ENCODE data around the gene SPRR5.

SPRR5 gene

GRCh38 chr1:152926091-152926490 lies 20.9 kb upstream of the SPRR5 start:
- no peak overlapping the region for H3K27ac ChIP-seq
- no peak for TF ChIP-seq ZFX (IDR thresholded peaks at IDR 0.05)
- TF ChIP-seq, protein P1, sequence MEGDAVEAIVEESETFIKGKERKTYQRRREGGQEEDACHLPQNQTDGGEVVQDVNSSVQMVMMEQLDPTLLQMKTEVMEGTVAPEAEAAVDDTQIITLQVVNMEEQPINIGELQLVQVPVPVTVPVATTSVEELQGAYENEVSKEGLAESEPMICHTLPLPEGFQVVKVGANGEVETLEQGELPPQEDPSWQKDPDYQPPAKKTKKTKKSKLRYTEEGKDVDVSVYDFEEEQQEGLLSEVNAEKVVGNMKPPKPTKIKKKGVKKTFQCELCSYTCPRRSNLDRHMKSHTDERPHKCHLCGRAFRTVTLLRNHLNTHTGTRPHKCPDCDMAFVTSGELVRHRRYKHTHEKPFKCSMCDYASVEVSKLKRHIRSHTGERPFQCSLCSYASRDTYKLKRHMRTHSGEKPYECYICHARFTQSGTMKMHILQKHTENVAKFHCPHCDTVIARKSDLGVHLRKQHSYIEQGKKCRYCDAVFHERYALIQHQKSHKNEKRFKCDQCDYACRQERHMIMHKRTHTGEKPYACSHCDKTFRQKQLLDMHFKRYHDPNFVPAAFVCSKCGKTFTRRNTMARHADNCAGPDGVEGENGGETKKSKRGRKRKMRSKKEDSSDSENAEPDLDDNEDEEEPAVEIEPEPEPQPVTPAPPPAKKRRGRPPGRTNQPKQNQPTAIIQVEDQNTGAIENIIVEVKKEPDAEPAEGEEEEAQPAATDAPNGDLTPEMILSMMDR (conservative IDR thresholded peaks at IDR 0.05), result peak; percentile 58

DNA sequence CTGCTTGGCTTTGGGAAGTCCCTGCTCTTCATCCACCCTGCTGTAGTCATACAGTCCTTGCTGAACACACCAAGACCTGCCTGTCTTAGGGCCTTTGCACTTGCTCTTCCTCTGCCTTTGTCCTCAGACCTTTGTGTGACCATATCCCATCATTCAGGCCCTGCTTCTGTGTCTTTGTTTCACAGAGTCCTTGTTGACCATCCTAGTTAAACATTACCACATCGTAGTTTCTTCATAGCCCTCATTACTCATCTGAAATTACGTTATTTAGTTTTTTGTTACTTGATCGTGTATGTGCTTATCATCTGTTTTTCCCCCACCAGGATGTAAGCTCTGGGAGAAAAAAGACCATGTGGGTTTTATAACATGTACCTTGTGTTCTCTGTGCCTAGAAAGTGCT lies 18.3 kb upstream of the SPRR5 start:
- TF ChIP-seq ZFX (IDR thresholded peaks at IDR 0.05), result no peak
- TF ChIP-seq, protein P1 (conservative IDR thresholded peaks at IDR 0.05), result no peak
- no peak overlapping the region for H3K27ac ChIP-seq

DNA sequence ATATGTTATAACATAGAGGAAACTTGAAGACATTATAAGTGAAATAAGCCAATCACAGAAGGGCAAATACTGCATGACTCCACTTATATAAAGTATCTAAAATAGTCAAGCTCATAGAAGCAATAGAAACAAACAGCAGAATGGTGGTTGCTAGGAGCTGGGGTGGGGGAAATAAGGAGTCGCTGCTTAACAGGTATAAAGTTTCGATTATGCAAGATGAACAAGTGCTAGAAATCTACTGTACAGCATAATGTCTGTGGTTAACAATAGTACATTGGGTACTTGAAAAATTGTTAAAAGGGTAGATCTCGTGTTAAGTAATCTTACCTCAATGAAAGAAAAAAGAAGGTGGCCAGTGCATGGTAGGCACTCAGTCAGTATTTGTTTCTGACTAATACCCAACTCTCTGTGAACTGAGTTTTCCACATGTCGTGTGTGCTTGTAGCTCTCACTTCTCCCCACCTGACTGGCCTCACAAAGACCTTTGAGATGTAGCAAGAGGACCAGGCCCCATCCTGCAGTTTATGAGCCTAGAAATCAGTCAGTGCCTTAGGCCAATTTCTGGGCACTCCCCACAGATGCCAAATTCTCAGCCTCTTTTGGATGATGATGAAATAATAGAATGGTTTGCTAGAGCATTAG lies 14.7 kb upstream of the SPRR5 start:
- no peak for TF ChIP-seq ZFX (IDR thresholded peaks at IDR 0.05)
- TF ChIP-seq, protein P1 (conservative IDR thresholded peaks at IDR 0.05), result no peak
- no peak overlapping the region for H3K27ac ChIP-seq

DNA sequence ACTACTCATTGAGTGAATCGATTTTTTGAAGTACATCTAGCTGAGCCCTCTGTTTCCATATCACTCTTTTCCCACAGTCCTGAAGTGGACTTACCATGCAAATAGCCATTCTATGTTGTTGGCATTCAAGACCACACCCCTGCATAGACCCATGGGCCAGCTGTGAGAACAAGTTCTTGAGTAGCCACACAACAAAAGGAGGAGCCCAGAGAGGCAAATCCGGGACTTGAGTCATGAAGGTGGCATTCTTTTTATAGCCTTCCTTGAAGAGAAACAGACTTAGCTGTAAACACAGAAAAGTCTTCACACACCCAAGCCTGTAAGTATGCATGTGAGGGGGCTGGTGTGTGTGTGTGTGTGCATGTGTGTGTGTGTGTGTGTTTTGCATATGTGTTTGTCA lies 13.8 kb upstream of the SPRR5 start:
- no peak for TF ChIP-seq ZFX (IDR thresholded peaks at IDR 0.05)
- TF ChIP-seq, protein P1 (conservative IDR thresholded peaks at IDR 0.05), result no peak
- no peak overlapping the region for H3K27ac ChIP-seq

DNA sequence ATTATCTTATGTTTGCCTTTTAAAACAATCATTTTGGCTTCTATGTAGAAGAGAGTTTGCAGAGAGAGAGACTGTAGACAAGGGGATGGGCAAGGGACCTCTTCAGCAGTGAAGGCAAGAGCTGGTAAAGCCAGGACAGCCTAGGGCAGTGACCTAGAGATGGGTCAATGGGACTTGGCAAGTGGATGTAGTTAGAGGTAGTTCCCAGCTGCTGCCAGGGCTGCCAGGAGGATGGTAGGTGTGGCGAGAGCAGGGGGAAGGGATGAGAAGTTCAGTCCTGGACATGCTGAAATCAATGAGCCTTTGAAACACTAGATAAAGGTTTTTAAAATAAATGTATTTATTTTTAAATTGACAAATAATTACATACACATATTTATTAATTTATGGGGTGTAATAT lies 6.4 kb upstream of the SPRR5 start:
- H3K27ac ChIP-seq, result no peak overlapping the region
- TF ChIP-seq, protein P1 (conservative IDR thresholded peaks at IDR 0.05), result no peak
- TF ChIP-seq ZFX (IDR thresholded peaks at IDR 0.05), result no peak

GRCh38 chr1:152941037-152941711 lies 5.8 kb upstream of the SPRR5 start:
- H3K27ac ChIP-seq, result no peak overlapping the region
- TF ChIP-seq ZFX (IDR thresholded peaks at IDR 0.05), result no peak
- TF ChIP-seq, protein P1 (conservative IDR thresholded peaks at IDR 0.05), result no peak; the same call in 1 of the 2 replicates

DNA sequence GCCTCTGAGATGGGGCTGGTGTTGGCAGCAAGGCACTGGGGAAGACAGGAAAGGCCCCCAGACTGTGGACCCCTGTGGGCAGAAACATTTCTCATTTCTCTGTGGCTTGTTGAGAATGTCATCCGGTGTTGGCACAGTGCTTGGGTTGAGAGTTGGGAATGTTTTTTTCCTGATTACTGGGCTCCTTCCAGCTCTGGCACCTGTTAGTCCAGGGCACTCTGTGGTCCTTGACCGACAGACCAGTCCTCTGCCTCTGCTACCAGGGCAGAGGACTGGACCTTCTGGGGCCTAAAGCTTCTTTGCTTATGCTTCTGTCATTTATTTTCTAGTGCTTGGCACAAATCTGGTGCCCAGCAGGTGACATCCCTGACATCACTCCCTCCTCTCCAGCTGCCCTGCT lies 4.8 kb upstream of the SPRR5 start:
- TF ChIP-seq ZFX (IDR thresholded peaks at IDR 0.05), result no peak
- TF ChIP-seq, protein P1 (conservative IDR thresholded peaks at IDR 0.05), result no peak
- H3K27ac ChIP-seq, result no peak overlapping the region
